H1 (cell line): Measurements from ENCODE around the gene TMTC2.

Source experiments
- CEBPB ChIP-seq: IDR thresholded peaks from 2 replicates; pipeline ENCODE4 v1.6.1; 2012; ENCODE audit warnings: low read depth, low read length
- EP300 ChIP-seq, 2 experiments: IDR thresholded peaks; 1 replicate in 1 of 2; 2 replicates in 1 of 2; pipeline ENCODE4 v1.6.1; 2011 to 2012; ENCODE audit warnings: low read depth in 2 of 2, low read length in 2 of 2, mild to moderate bottlenecking in 2 of 2, borderline replicate concordance in 1 of 2, inconsistent platforms in 1 of 2, moderate library complexity in 1 of 2
- EZH2 ChIP-seq: fragments of 200-600 bp; sonication (generic); IDR thresholded peaks from 2 replicates; pipeline ENCODE4 v1.7.1; 2012; ENCODE audit warnings: low read depth, mild to moderate bottlenecking, moderate library complexity, low read length, inconsistent platforms; ENCODE audit not compliant: severe bottlenecking
- GTF2F1 ChIP-seq: IDR thresholded peaks from 2 replicates; pipeline ENCODE4 v1.6.1; 2012; ENCODE audit warnings: low read depth, low read length, improper control_type of control experiment, borderline replicate concordance
- JUND ChIP-seq: IDR thresholded peaks from 2 replicates; pipeline ENCODE4 v1.6.1; 2011; ENCODE audit warnings: mild to moderate bottlenecking, improper control_type of control experiment, low read length
- MAFK ChIP-seq: IDR thresholded peaks from 2 replicates; pipeline ENCODE4 v1.6.1; 2012; ENCODE audit warnings: low read depth, mild to moderate bottlenecking, improper control_type of control experiment, low read length
- POLR2A ChIP-seq, 2 experiments: IDR thresholded peaks; 1 replicate in 1 of 2; 2 replicates in 1 of 2; pipeline ENCODE4 v1.6.1; 2011; ENCODE audit warnings: low read depth in 2 of 2, low read length in 2 of 2, mild to moderate bottlenecking in 2 of 2; ENCODE audit errors: control extremely low read depth in 1 of 2
- TAF1 ChIP-seq: IDR thresholded peaks from 2 replicates; pipeline ENCODE4 v1.6.1; 2011; ENCODE audit warnings: mild to moderate bottlenecking, low read depth, low read length
- TEAD4 ChIP-seq: IDR thresholded peaks from 2 replicates; pipeline ENCODE4 v1.6.1; 2012; ENCODE audit warnings: low read depth, low read length, inconsistent platforms, mixed read lengths
- TF ChIP-seq, protein P1 (sequence below), 3 experiments: IDR thresholded peaks; 1 replicate in 2 of 3; 2 replicates in 1 of 3; pipeline versions ENCODE4 v1.5.1 to v1.6.1; 2011; ENCODE audit warnings: low read length in 3 of 3, mild to moderate bottlenecking in 3 of 3, inconsistent platforms in 2 of 3, low read depth in 1 of 3, moderate library complexity in 1 of 3; ENCODE audit not compliant: insufficient read depth in 1 of 3; ENCODE audit errors: control extremely low read depth in 1 of 3

DNA sequence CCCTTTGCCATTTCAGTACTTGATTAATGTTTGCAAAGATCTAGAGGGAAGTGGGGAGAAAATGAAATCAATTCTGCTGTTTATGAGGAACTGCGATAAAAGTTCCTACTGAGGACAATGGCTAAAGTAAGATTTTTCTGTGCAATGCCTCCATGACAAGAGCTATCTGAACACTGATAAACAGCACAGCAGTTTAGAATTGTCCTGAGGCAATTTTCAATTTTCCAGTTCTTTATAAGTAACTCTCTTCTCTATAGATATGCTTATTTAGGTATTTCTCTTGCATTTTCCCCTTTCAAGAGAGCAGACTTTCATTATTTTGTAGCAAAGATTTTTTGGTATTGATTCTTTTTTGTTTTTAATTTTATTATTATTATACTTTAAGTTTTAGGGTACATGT is 34.6 kb upstream of the TMTC2 start:
- TF ChIP-seq CEBPB (no peak), POLR2A (IDR thresholded peaks at IDR 0.05; ENCODE audit: control extremely low read depth in 1 of 2, low read depth in 2 of 2, low read length in 2 of 2) (no peak), EZH2 (no peak), EP300 (IDR thresholded peaks at IDR 0.05; ENCODE audit: borderline replicate concordance in 1 of 2, low read depth in 2 of 2, low read length in 2 of 2) (no peak), TEAD4 (no peak), GTF2F1 (no peak), JUND (no peak), TAF1 (no peak), MAFK (no peak)
- TF ChIP-seq, protein P1, sequence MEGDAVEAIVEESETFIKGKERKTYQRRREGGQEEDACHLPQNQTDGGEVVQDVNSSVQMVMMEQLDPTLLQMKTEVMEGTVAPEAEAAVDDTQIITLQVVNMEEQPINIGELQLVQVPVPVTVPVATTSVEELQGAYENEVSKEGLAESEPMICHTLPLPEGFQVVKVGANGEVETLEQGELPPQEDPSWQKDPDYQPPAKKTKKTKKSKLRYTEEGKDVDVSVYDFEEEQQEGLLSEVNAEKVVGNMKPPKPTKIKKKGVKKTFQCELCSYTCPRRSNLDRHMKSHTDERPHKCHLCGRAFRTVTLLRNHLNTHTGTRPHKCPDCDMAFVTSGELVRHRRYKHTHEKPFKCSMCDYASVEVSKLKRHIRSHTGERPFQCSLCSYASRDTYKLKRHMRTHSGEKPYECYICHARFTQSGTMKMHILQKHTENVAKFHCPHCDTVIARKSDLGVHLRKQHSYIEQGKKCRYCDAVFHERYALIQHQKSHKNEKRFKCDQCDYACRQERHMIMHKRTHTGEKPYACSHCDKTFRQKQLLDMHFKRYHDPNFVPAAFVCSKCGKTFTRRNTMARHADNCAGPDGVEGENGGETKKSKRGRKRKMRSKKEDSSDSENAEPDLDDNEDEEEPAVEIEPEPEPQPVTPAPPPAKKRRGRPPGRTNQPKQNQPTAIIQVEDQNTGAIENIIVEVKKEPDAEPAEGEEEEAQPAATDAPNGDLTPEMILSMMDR (IDR thresholded peaks at IDR 0.05; ENCODE audit: control extremely low read depth in 1 of 3, insufficient read depth in 1 of 3, low read depth in 1 of 3, low read length in 3 of 3), result no peak
